Measurements from ENCODE around the gene MYL12A.

Gene MYL12A

GRCh38 chr18:3226048-3226447 is 21.6 kb upstream of the MYL12A start:
- no peak for DNase-seq

GRCh38 chr18:3230401-3231334 is 16.9 kb upstream of the MYL12A start:
- DNase-seq: no peak

- DNase-seq: no peak
Measured at GRCh38 chr18:3233004-3233403, 14.6 kb upstream of the MYL12A start.

GRCh38 chr18:3233433-3234168 is 14.0 kb upstream of the MYL12A start:
- no peak for DNase-seq

- no peak for DNase-seq
Measured at GRCh38 chr18:3234457-3234856, 13.1 kb upstream of the MYL12A start.

GRCh38 chr18:3235846-3236245 is 11.8 kb upstream of the MYL12A start:
- DNase-seq: no peak

GRCh38 chr18:3236470-3236869 is 11.1 kb upstream of the MYL12A start:
- DNase-seq: no peak

GRCh38 chr18:3238742-3239141 is 8.9 kb upstream of the MYL12A start:
- DNase-seq: no peak

- no peak for DNase-seq
Measured at GRCh38 chr18:3245185-3245564, 2.4 kb upstream of the MYL12A start.

- peak; percentile 82 to 85 for DNase-seq
Measured at GRCh38 chr18:3245853-3246634, 1.6 kb upstream of the MYL12A start.

GRCh38 chr18:3246635-3247239 is 864 bp upstream of the MYL12A start:
- DNase-seq: no peak

GRCh38 chr18:3248062-3248657 is 559 bp downstream of the MYL12A start:
- DNase-seq: no peak

GRCh38 chr18:3248658-3249359 is 1.2 kb downstream of the MYL12A start:
- peak; percentile 53 to 67 for DNase-seq

- DNase-seq: no peak
Measured at GRCh38 chr18:3250237-3251107, 2.9 kb downstream of the MYL12A start.

- no peak for DNase-seq
Measured at GRCh38 chr18:3251249-3251962, 3.8 kb downstream of the MYL12A start.

GRCh38 chr18:3251963-3252277 is 4.3 kb downstream of the MYL12A start:
- DNase-seq: no peak

- no peak for DNase-seq
Measured at GRCh38 chr18:3252843-3253242, 5.2 kb downstream of the MYL12A start.

GRCh38 chr18:3254725-3255124 is 7.1 kb downstream of the MYL12A start:
- no peak for DNase-seq

GRCh38 chr18:3255611-3256165 is 8.1 kb downstream of the MYL12A start:
- no peak for DNase-seq
